ENCODE results near the gene MS4A10. TPM values are rescaled to one million over a fixed set of nuclear protein-coding genes. Genes with fewer than 3 reads are reported as not detected.

MS4A10 gene
- total and polyA plus RNA-seq, 2 of the 8 experiments (the other 6 are each of a cell fraction or from before 2014, with no cell fraction given): not detected

DNA sequence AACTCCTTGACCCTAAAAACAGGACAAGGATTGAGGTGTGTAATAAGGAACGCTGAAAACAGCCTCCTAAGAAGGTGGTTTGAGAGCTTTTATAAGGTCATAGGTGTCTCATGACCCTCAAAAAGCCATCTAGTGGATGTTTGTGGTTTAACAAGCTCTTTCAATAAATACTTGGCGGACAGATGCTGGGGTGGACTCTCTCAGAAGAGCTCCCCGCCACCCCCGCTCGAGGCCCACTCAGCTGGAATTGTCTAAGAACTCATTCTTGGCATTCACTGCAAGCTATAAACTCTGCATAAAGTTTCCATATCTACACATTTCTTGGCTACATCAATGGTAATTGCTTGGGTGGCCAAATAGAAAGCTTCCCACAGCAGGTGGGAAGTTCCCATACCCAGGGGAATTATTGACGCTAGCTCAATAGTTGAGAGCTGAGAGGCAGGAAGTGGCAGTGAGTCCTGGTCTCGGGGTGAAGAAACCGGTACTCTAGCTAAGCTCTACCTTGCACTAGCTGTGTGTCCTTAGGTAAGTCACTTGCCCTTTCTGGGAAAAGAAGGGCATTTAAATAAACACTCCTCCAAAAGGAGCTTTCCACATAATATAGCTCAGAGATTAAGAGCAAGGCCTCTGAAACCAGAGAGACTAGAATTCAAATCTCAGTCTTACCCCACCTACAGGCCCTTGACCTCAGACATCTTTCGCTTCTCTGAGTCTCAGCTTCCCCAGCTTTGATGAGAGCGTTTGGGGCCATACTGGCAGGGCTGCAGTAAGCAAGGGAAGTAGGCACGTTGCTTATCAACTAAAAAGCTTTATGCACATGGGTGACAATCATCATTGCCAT is 22.1 kb upstream of the MS4A10 start (continued):
- TF ChIP-seq, protein P1, sequence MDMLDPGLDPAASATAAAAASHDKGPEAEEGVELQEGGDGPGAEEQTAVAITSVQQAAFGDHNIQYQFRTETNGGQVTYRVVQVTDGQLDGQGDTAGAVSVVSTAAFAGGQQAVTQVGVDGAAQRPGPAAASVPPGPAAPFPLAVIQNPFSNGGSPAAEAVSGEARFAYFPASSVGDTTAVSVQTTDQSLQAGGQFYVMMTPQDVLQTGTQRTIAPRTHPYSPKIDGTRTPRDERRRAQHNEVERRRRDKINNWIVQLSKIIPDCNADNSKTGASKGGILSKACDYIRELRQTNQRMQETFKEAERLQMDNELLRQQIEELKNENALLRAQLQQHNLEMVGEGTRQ (IDR thresholded peaks at IDR 0.05; ENCODE audit: low read length): no peak
- TF ChIP-seq JUN (IDR thresholded peaks at IDR 0.05; ENCODE audit: low read depth, low read length) (no peak), BRCA1 (IDR thresholded peaks at IDR 0.05; ENCODE audit: low read depth, low read length) (no peak), SUZ12 (IDR thresholded peaks at IDR 0.05; ENCODE audit: low read length) (no peak), CBX8 (IDR thresholded peaks at IDR 0.05; ENCODE audit: borderline replicate concordance, low read depth, low read length) (no peak)
- TF ChIP-seq, protein P2, sequence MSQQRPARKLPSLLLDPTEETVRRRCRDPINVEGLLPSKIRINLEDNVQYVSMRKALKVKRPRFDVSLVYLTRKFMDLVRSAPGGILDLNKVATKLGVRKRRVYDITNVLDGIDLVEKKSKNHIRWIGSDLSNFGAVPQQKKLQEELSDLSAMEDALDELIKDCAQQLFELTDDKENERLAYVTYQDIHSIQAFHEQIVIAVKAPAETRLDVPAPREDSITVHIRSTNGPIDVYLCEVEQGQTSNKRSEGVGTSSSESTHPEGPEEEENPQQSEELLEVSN (IDR thresholded peaks at IDR 0.05): no peak
- TF ChIP-seq, protein P3, sequence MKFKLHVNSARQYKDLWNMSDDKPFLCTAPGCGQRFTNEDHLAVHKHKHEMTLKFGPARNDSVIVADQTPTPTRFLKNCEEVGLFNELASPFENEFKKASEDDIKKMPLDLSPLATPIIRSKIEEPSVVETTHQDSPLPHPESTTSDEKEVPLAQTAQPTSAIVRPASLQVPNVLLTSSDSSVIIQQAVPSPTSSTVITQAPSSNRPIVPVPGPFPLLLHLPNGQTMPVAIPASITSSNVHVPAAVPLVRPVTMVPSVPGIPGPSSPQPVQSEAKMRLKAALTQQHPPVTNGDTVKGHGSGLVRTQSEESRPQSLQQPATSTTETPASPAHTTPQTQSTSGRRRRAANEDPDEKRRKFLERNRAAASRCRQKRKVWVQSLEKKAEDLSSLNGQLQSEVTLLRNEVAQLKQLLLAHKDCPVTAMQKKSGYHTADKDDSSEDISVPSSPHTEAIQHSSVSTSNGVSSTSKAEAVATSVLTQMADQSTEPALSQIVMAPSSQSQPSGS (IDR thresholded peaks at IDR 0.05; ENCODE audit: low read length): no peak

Measured in H1 (cell line).